Esophagus squamous epithelium (tissue), 4 donors: Measurements from ENCODE around the gene ESRRA.

ENCODE experiments used
- POLR2A ChIP-seq, 4 donors: fragments of 450-650 bp; IDR thresholded peaks; one replicate each; pipeline ENCODE4 v1.6.1; 2017; ENCODE audit warnings: antibody characterized with exemption in 4 of 4, mild to moderate bottlenecking in 4 of 4, moderate library complexity in 3 of 4
- TF ChIP-seq, protein P1 (sequence below), 6 experiments: fragments of 450-650 bp in 4 of 6; fragments of 200-600 bp in 2 of 6; sonication (generic) in 2 of 6; IDR thresholded peaks; one replicate each; pipeline ENCODE4 v1.5.1; 2016 to 2019; ENCODE audit warnings: antibody characterized with exemption in 6 of 6, mild to moderate bottlenecking in 4 of 6, moderate library complexity in 4 of 6

DNA sequence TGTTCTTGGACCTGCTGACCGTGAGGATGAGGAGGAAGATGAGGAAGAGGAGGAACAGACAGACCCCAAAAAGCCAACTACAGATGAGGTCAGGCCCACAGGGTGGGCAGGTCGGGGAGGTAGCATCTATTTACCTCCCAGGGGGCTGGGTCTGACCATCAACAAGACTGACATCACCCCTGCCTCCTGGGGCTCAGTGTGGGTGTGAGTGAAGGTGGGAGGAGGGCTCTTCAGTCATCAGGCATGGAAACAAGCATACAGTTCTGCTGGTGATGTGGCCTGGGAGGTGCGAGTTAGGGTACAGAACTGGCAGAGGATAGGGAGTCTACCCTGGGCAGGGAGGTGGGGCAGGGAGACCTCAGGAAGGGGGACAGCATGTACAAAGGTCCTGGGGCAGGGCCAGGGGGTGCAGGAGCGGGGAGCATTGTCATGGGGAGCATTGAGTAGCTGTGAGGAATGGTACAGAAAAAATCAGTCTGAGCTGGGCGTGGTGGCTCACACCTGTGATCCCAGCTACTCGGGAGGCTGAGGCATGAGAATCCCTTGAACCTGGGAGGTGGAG is 45.1 kb upstream of the ESRRA start:
- TF ChIP-seq, protein P1, sequence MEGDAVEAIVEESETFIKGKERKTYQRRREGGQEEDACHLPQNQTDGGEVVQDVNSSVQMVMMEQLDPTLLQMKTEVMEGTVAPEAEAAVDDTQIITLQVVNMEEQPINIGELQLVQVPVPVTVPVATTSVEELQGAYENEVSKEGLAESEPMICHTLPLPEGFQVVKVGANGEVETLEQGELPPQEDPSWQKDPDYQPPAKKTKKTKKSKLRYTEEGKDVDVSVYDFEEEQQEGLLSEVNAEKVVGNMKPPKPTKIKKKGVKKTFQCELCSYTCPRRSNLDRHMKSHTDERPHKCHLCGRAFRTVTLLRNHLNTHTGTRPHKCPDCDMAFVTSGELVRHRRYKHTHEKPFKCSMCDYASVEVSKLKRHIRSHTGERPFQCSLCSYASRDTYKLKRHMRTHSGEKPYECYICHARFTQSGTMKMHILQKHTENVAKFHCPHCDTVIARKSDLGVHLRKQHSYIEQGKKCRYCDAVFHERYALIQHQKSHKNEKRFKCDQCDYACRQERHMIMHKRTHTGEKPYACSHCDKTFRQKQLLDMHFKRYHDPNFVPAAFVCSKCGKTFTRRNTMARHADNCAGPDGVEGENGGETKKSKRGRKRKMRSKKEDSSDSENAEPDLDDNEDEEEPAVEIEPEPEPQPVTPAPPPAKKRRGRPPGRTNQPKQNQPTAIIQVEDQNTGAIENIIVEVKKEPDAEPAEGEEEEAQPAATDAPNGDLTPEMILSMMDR (IDR thresholded peaks at IDR 0.05): no peak
- TF ChIP-seq POLR2A (IDR thresholded peaks at IDR 0.05): no peak
